Thoracic aorta endothelial cell (primary cell): ENCODE results near the gene ZNF302. TPM values are rescaled to one million over a fixed set of nuclear protein-coding genes. Genes with fewer than 3 reads are reported as not detected.

Source experiments
- small RNA-seq: library from RNA; depleted of rRNA; stranded (forward); fragments of <200 nt; gene quantifications from one replicate; pipeline ENCODE3, GENCODE V24; 2012
- total RNA-seq: library from RNA; depleted of rRNA; stranded (reverse); fragments of >200 nt; gene quantifications from 2 replicates; pipeline ENCODE4 v1.2.3, GENCODE V29; 2012

Gene ZNF302
- 18.2 and 22.1 TPM in 2 replicates for total RNA-seq

DNA sequence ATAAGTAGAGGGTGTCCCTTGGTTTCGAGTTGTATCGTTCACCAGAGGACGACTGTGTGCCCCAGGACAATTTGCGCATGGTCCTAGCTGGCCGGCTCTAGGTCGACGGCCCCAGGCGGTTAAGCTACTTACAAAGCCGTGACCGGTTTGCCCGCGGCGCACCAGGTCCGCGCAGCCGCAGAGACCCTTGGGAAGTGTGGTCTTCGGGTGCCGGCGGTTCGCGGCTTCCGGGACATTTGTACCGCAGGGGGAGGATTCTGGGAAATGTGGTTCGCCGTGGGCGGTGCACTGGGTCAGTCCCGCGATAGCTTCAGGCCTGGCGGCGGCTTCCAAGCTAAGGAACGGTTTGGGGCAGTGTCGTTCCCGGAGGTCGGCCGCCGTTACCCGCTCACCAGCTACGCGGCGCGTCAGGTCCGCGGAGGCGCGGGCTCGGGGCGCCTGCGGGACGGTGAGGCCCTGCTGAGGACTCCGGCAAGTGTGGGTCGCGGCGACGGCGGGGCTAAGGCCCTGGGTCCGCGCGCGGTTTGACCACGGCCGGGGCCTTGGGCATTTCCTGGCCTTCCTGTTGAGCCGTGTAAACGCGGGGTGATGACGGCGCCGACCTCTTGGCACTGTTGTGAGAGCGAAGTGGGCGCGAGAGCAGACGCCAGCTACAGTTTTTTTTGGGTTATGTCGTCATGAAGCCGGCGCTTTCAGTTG, at the start of gene ZNF302:
TSS of gene ZNF302 (plus strand) at position 293 of the 699 bp plus-strand sequence. CDS start 1,127 bp downstream, outside the sequence.

DNA sequence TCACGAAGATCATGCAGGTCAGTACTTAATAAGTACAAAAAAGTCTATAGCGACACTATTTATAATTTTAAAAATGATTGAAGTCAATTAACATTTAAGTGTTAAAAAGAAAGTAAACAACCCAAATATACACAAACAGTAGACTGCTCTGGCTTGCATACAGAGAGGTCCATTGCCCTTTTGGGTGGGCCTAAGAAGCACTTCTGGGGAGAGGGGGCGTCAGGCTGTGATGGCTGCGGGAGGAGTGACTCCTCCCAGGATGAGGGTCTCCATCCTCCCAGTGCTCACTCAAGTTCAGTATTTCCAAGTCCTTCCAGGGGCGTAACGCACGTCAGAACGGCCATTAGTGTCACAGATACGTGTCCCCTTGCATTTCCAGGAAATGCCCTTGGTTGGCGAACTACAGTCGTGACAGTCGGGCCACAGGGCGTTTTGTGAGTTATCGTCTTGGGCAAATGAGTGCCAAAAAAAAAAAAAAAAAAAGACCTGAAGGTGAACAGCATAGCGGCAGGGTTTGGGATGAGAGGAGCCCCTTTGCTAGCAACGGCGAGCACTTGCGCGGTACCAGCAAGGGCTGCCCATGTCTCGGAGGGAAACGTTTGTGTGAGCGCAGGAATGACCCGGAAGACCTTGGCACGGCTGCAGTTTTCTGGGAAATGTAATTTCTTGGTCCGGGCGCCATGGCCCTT, 637 bp upstream of the ZNF302 start, which contains the start of gene SCGB2B2:
TSS of gene SCGB2B2 (minus strand) at position 463 of the 689 bp plus-strand sequence. CDS start 82,596 bp downstream, outside the sequence.

DNA sequence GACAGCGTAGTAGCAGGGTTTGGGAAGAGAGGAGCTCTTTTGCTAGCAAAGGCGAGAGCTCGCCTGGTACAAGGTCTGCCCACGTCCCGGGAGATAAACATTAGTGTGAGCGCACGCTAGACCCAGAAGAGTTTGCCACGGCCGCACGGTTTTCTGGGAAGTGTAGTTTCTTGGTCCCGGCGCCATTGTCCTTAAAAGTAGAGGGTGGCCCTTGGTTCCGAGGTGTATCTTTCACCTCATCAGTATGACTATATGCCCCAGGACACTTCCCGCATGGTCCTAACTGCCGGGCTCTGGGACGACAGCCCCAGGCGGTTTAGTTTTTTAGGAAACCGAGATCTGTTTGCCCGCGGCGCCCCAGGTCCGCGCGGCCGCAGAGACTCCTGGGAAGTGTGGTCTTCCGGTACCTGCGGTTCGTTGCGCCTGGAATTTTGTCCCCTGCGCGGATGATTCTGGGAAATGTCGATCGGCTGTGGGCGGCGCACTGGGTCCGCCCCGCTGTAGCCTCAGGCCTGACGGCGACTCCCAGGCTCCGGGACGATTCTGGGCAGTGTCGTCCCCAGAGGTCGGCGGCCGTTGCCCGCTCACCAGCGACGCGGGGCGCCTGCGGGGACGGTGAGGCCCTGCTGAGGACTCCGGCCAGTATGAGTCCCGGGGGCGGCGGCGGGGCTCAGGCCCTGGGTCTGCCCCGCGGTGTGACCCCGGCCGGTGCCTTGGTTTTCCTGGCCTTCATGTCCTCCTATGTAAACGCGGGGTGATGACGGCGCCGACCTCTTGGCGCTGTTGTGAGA, 56.5 kb downstream of the ZNF302 start, which contains the start of gene ZNF181:
TSS of gene ZNF181 (plus strand) at position 498 of the 791 bp plus-strand sequence. CDS start 795 bp downstream, outside the sequence.

Small RNA genes within 50 kb of the gene (small RNA-seq; reads per million reads assigned to genes)
- not detected for gene RF00611

Other genes with a start within 250 kb of the ZNF302 start
- 156 and 166 TPM in 2 replicates for gene UBA2, start 249.3 kb upstream of the ZNF302 start, total RNA-seq
- 15.4 and 15.7 TPM in 2 replicates for gene WTIP, start 195.9 kb upstream of the ZNF302 start, total RNA-seq
- under 0.01 and 0.07 TPM in 2 replicates for gene SCGB2B2, start 519 bp upstream of the ZNF302 start, total RNA-seq
- 11.0 and 12.9 TPM in 2 replicates for gene ZNF181, start 56.6 kb downstream of the ZNF302 start, total RNA-seq
- 4.8 and 5.2 TPM in 2 replicates for gene ZNF599, start 95.5 kb downstream of the ZNF302 start, total RNA-seq
- 4.0 and 4.5 TPM in 2 replicates for gene ZNF30, start 249.2 kb downstream of the ZNF302 start, total RNA-seq